Measurements from ENCODE around the gene POLR2L.

The POLR2L gene

DNA sequence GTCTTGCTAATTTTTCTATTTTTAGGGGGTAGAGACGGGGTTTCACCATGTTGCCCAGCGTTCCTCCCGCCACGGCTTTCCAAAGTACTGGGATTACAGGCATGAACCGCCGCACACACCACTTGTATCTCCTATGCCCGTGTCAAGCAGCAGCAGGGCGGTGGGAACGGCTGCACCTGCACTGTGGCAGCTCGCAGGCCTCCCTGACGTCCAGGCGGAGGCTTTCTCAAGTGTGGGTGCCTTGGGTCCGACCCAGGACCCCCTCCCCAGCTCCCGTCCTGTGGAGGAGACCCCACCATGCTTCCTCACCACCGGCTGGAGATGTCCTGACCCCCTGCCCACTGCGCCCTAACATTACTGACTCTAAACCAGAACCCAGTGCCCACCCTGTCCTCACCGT lies 26.1 kb upstream of the POLR2L start:
- no peak for DNase-seq

DNA sequence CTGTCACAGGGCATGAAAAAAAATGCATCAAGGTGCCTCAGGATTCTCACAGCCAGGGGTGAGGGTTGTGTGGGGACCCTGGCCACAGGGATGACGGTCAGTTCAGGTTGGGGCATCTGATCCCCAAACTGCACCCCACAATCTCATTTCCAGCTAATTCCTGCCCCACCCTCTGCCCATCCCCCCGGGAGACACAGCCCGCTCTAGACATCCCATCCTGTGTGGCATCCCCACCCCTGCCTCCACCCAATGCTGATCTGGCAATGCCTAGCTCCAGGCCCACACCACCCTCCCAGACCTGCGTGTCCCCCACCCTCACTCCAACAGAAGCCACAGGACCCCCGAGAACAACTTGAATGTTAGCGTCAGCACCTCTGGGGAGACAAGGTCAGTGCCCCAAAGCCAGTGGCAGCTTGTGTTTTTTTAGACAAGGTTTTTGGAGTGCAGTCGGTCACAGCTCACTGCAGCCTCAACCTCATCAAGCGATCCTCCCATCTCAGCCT lies 25.6 kb upstream of the POLR2L start:
- DNase-seq = no peak

GRCh38 chr11:866481-866880 lies 24.2 kb upstream of the POLR2L start:
- DNase-seq = no peak

DNA sequence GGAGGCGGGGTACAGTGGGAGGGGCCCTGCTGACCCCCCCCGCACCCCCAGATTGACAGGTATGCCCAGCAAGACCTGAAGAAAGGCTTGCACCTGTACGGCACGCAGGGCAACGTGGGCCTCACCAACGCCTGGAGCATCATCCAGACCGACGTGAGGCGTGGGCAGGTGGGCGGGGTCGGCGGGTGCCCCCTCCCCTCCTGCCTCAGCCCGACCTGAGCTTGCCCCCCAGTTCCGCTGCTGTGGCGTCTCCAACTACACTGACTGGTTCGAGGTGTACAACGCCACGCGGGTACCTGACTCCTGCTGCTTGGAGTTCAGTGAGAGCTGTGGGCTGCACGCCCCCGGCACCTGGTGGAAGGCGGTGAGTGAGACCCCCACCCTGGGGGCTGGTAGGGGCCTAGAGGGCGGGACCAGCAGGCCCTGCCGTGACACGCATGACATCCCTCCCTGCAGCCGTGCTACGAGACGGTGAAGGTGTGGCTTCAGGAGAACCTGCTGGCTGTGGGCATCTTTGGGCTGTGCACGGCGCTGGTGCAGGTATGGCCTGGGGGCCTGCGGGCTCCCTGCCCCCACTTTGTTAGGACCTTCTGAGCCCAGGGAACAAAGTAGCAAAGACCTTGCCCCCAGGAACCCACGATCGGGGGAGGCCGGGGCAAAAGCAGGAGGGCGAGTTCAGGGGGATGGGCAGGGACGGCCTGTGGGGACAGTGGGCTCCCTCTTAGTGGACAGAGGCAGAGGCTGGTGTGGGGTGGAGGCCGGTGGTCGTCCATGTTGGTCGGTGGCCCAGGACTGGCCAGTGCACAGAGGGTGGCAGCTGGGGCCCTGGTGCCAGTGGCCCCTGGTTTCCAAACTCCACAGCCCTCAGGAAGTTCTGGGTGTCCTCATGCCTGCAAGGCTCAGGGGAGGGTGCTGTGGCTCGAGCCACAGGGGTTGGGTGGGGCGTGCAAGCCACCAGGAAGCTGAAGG lies 23.4 kb upstream of the POLR2L start:
- DNase-seq = no peak

DNA sequence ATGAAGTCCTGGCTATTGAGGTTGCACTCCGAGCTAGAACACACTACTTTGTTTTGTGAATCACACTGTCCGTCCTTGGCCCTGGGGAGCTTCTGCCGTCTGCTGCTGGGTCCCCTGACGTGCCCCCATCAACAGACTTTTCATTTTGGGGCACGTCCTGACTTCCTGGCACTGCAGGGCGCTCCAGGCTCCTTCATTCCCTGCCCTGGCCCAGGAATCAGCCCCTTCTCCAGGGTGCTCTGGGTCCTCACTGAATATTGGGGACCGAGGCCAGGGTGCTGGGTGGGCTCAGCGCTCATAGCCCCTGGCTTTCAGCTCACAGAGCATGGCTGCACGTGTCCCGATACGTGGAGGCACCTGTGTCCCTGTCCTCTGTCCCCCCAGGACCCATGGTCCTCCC lies 22.6 kb upstream of the POLR2L start:
- DNase-seq = no peak

- DNase-seq = no peak
These were observed 21.8 kb upstream of the POLR2L start for GRCh38 chr11:863910-864827.

DNA sequence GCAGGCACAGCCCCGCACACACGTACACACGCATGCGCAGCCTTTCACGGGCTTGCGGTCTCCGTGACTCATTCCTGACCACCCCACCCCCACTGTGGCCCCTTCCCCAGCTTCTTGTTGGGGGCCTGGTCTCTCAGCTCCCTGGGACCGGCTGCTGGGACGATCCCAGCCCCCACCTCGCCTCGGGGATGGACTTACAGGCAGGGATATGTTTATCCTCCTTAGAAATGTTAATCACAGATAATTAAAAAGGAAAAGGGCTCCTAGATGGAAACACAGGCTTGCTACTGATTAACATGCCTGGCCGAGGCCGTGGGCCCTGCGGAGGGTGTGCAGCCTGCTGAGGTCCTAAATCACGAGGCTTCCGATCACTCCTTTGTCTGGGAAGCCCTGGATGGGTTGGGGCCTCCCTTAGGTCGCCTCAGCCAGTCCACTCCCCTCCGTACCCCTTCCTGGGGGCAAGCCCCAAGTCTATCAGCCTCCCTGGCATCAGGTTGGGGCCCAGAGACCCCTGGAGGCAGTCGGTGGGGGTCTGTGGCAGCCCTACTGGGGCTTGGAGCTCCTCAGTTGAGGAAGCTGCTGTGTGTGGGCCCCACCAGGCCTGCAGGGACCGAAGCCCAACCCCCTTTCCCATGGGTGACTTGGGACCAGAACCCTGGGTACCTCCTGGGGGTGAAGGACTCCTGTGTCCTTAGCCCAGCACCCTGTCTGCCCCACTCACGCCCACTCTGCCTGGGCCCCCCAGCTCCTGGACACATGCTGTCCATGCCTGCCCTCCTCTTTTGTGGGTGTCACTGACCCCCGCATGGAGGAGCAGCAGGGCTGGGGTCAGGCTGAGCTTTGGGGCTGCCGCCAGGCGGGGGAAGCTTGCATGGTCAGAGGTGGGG lies 20.9 kb upstream of the POLR2L start:
- no peak for DNase-seq

GRCh38 chr11:862696-863022 lies 20.3 kb upstream of the POLR2L start:
- no peak for DNase-seq

DNA sequence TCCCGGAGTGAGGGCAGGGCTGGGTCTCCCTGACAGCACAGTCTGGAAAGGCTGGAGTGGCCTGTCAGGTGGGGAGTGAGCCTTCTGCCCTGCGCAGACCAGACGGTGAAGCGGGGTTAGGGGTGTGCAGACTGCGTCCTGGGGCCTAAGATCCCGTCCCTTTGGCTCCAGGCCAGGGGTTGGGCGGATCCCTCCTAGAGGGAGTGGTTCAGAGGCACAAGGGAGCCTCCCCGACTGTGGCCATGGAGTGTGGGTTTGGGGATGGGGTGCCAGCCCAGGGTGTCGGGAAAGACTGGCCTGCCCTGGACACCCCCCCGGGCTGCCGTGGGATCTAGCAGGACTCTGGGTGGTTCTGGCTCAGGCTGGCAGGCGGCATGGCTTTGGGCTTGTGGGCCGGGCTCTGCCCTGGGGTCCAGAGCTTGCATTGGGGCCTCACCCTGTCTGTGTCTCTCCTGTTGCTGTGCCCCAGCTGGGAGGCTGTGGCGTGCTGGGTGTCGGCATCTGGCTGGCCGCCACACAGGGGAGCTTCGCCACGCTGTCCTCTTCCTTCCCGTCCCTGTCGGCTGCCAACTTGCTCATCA lies 19.8 kb upstream of the POLR2L start:
- peak; percentile 81 for DNase-seq

DNA sequence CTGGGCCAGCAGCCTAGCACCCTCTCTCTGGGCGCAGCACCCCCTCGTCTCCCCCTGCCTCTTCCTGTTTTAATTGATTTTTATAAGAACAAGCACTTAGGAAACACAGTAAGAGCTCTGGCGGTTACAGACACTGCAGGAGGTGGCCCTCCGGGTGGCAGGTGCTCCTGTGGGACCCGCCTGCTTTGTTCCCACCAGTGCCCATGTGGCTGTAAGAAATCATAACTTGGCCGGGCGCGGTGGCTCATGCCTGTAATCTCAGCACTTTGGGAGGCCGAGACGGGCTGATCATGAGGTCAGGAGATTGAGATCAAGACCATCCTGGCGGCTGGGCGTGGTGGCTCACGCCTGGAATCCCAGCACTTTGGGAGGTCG lies 18.8 kb upstream of the POLR2L start:
- no peak for DNase-seq

DNA sequence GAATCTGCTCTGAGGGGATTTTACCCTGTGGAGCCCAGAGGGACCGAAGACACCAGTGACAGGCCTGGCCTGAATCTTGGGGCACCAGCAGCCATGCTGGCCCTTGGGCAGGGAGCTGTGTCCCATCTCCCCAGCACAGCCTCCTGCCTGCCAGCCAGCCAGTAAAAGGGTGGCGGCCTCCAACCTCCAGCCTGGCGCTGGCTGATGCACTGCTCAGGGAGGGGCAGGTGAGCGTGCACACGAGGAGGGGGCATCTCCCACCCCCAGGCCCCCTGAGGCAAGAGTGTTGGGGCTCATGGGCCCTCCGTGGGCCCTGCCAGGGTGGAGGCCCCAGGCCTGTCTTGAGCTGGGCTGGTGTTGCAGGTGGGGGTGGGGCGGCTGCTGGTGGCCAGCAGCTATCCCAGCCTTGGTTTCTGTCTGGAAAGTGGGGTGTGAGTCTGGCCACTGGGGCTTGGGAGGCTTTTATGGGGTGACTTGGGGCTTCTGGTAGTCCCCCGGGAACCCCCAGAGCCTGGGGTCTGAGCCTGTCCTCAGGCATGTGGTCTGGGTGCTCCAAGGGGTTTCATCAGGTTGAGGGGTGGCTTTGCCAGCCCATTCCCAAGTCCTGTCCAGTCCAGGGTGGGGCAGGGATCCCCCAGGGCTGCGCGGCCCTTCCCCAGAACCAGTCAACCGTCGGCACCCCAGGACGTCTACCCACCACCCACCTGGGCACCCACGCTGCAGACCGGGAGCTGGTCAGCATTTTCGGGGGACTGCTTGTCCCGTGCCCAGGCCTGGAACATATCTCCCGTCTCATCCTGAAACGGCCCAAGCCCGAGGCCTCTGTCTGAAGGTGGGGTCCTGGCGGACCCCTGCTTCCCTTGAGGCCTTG lies 18.1 kb upstream of the POLR2L start:
- DNase-seq = no peak

- peak; percentile 96 for DNase-seq
These were observed 17.2 kb upstream of the POLR2L start for GRCh38 chr11:859394-860131.

GRCh38 chr11:858762-859339 lies 16.5 kb upstream of the POLR2L start:
- DNase-seq = no peak

DNA sequence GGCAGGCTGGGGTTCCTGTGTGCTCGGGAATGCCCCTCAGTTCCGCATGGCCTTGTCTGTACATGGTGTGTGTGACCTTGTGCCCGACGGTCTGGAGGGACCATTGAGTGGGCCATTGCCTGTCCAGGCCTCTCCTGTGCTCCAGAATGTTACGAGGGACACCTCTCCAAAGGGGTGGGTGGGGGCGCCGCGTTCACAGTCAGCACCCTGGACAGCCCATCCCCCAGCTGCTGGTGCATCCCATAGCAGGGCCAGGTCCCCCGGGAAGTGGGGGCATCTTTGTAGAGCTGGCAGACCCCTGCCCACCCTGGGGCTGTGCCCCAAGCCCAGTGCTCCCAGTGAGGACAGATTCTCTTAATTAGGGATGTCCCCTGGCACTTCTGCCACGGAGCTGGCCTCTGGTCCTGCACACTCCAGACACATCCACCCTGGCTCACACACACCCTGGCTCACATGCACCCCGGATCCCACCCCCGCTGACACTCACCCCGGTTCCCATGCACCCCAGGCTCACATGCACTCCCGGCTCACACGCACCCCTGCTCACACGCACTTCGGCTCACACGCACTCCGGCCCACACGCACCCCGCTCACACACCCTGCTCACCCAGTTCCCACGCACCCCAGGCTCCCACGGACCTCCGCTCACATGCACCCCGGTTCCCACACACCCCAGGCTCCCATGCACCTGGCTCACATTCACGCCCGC lies 15.9 kb upstream of the POLR2L start:
- DNase-seq = no peak

DNA sequence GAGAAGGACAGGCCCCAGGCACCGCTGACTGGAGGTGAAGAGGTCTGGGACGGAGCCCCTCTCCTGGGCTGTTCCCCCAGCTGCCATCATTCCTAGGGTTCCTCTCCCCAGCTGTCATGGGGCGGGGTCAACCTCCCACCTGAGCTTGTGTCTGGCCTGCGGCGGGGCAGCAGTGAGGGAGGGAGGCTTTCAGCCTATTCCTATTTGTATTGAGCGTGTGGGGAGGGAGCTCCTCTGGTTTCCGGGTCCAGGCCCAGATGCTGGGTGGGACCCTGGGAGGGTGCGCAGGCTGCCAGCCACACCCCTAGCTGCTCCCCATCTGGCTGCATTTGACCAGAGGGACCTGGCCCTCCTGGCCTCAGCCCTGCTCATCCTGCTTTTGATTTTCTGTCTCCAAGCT lies 14.1 kb upstream of the POLR2L start:
- no peak for DNase-seq

DNA sequence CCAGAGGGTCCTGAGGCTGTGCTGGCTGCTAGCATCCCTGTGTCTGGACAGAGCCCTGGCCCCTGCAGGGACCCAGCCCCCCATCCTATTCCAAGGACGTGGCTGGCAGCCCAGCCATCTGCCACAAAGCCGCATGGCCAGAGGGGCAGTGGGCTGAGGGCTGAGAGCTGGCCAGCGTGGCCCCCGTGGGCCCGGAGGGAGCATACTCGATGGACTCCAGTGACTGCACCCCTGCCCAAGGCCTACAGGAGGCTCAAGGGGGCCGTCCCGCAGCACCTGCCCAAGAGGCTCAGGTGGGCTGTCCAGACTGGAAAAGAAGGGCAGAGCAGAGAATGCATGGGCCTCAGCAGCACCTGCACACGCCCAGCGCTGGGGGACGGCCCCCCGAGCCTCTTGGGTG lies 13.5 kb upstream of the POLR2L start:
- DNase-seq = no peak

DNA sequence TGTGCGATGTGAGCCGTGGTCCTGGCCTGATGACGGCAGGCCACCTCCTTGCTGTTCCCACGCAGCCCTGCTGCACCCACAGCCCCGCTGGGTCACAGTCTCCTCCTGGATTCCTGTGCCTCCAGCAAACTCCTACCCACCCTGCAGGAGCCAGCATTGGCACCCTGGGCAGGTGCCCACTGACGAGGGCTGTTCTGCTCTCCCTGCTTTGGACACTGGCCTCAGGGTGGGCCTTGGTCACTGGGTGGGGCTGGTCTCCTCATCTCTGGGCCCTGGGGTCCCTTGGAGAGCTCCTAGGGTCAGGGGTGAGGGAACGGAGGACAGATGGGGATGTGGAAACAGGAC lies 13.0 kb upstream of the POLR2L start:
- no peak for DNase-seq

- no peak for DNase-seq
These were observed 12.4 kb upstream of the POLR2L start for GRCh38 chr11:854601-855329.
